ENCODE measurements around the gene POLD1. TPM values are rescaled to one million over a fixed set of nuclear protein-coding genes. Genes with fewer than 3 reads are reported as not detected.
"Not testable (repeated sequence)": the region's sequence is repeated elsewhere in the genome, so short reads cannot be mapped to it uniquely, and the experiment has no call there.

Gene POLD1
- total and polyA plus RNA-seq, 3 donors from 2014 or later: 30.7 to 51.7 (median 42.2) TPM

DNA sequence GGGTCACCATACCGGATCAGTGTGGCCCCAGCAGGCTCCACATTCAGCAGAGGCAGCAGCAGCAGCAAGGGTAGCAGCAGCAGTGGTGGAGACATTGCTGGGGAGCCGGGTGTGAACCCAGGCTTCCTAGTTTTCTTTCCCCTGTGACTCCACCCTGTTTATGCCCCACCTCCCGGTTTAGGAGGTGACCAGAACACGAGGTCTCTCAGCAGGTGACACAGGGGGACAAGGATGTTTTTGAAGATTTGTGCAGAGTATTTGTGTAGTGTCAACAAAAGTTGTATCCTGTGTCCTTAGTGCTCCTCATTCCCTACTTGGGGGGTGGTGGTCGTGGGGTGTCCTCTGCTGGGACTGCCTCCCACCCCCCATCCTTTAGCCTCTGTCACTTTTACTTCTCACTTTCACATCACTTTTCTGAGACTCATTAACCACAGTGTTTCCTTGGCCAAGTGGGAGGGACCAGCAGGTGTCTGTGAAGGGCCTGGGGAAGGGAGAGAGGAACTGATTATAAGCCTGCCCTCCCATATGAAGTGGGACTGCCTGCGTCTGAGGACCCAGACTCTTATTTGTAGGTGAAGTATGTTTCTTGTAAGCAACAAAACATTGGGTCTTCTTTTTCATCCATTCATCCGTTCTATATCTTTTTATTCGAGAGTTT is 39.4 kb upstream of the POLD1 start:
- WGBS, 2 donors: 78 to 83% methylated on average over 8 of the region's 8 CpGs
- H3K4me1 ChIP-seq: no peaks in the 10 kb centered on the region
- intact Hi-C loops (cut with DNase I; ENCODE audit: low total_unique reads): no loop called here
- TF ChIP-seq, protein P1, sequence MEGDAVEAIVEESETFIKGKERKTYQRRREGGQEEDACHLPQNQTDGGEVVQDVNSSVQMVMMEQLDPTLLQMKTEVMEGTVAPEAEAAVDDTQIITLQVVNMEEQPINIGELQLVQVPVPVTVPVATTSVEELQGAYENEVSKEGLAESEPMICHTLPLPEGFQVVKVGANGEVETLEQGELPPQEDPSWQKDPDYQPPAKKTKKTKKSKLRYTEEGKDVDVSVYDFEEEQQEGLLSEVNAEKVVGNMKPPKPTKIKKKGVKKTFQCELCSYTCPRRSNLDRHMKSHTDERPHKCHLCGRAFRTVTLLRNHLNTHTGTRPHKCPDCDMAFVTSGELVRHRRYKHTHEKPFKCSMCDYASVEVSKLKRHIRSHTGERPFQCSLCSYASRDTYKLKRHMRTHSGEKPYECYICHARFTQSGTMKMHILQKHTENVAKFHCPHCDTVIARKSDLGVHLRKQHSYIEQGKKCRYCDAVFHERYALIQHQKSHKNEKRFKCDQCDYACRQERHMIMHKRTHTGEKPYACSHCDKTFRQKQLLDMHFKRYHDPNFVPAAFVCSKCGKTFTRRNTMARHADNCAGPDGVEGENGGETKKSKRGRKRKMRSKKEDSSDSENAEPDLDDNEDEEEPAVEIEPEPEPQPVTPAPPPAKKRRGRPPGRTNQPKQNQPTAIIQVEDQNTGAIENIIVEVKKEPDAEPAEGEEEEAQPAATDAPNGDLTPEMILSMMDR (IDR thresholded peaks at IDR 0.05): no peak
- TF ChIP-seq POLR2A (IDR thresholded peaks at IDR 0.05): no peak
- no peak overlapping the region for H3K27ac ChIP-seq
- H3K27me3 ChIP-seq: no peaks in the 10 kb centered on the region
- H3K9me3 ChIP-seq: no peaks in the 10 kb centered on the region
- no peak overlapping the region for H3K4me3 ChIP-seq
- no peak for DNase-seq
- no peaks in the 10 kb centered on the region for H3K36me3 ChIP-seq (ENCODE audit: low read depth, missing control alignments)

DNA sequence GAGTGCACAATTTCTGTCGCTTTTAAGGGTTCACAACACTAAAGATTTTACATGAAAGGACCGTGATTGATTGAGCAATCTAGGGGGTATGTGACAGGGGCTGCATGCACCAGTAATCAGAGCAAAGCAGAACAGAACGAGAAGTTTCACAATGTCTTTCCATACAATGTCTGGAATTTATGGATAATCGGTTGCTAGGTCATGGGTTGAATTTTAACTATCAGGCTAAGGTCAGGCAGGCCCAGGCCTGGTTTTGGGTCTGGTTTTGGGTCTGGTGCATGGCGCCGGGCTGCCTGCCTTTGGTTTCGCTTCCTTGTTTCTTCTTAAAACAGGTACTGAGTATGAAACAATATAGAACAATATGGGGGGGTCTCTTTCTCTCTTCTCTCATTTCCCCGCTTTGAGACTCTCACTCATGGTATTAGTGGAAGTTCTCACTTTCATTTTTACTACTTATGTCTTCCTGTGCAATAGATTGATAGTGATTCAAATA is 37.0 kb upstream of the POLD1 start:
- H3K27me3 ChIP-seq; H3K4me1 ChIP-seq; H3K27ac ChIP-seq; H3K36me3 ChIP-seq (ENCODE audit: low read depth, missing control alignments); H3K9me3 ChIP-seq; intact Hi-C loops (cut with DNase I; ENCODE audit: low total_unique reads); DNase-seq; H3K4me3 ChIP-seq: not testable (repeated sequence)
- WGBS, 2 donors: 74 to 80% methylated on average over 8 of the region's 8 CpGs

DNA sequence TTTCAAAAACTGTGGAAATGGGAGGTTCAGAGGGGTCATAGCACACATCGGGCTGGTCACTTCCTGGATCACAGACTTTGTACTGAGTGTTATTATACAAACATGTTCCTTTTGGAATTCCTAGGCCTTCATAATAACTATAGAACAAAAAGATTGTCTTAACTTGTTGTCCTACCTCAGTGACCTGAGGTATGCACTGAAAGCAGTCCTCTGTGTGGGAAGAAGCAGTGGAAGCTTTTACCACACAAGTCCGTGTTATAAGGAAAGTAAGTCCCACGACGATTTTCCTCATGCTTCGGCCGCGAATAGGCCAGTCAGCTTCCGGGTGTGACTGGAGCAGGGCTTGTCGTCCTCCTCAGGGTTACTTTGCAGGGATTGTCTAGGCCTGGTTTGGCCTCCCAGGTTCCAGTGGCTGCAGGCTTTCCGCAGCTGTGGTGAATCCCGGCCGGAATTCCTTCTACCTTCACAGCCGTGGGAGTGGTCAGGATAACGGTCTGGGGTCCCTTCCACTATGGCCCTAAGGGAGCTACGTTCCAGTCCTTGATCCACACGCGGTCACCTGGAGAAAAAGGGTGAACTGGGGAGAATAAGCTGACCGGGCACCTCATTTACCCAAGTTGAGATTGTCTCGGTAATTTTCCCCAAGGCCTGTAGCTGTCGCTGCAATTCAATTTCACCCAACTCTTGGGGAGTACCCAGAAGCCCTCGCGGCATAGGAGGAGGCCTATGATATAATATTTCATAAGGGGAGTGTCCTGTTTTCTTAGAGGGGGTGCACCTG is 34.7 kb upstream of the POLD1 start:
- H3K27me3 ChIP-seq: no peaks in the 10 kb centered on the region
- H3K4me1 ChIP-seq: no peaks in the 10 kb centered on the region
- H3K4me3 ChIP-seq: no peak overlapping the region
- H3K36me3 ChIP-seq (ENCODE audit: low read depth, missing control alignments): no peaks in the 10 kb centered on the region
- WGBS, 2 donors: 62 to 78% methylated on average over 22 of the region's 22 CpGs
- DNase-seq: no peak
- TF ChIP-seq, protein P1 (IDR thresholded peaks at IDR 0.05): no peak
- no peak overlapping the region for H3K27ac ChIP-seq
- no peaks in the 10 kb centered on the region for H3K9me3 ChIP-seq
- intact Hi-C loops (cut with DNase I; ENCODE audit: low total_unique reads): loop anchor here (5.0 kb wide), 1 partner anchor 413 kb away; no protein-coding TSS in a partner anchor

DNA sequence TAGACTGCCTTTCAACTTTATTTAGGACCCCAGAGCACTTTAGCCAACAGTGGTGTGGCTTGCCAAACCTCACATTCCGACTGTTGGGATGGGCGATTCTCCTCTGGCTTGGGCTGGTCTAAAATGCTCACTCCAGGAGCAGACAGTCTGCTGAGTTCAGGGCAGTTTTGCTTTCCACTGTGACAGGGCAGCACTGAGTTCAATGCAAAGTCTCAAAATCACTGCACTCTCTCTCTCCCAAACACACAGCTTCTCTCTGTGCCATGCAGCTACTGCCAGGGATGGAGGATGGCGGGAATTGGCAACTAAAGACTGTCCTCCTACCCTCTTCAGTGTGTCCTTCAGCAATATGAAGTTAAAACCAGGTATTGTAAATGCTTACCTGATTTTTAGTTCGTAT is 31.9 kb upstream of the POLD1 start:
- Histone ChIP-seq H3K27ac (no peak overlapping the region), H3K4me3 (no peak overlapping the region), H3K4me1 (no peaks in the 10 kb centered on the region), H3K27me3 (no peaks in the 10 kb centered on the region), H3K9me3 (no peaks in the 10 kb centered on the region), H3K36me3 (ENCODE audit: low read depth, missing control alignments) (no peaks in the 10 kb centered on the region)
- intact Hi-C loops (cut with DNase I; ENCODE audit: low total_unique reads): loop anchor here (5.0 kb wide), 1 partner anchor 410 kb away; no protein-coding TSS in a partner anchor
- 68 to 76% methylated on average over 4 of the region's 4 CpGs for WGBS, 2 donors
- no peak for DNase-seq
- no peak for TF ChIP-seq POLR2A (IDR thresholded peaks at IDR 0.05)
- TF ChIP-seq, protein P1 (IDR thresholded peaks at IDR 0.05): no peak

DNA sequence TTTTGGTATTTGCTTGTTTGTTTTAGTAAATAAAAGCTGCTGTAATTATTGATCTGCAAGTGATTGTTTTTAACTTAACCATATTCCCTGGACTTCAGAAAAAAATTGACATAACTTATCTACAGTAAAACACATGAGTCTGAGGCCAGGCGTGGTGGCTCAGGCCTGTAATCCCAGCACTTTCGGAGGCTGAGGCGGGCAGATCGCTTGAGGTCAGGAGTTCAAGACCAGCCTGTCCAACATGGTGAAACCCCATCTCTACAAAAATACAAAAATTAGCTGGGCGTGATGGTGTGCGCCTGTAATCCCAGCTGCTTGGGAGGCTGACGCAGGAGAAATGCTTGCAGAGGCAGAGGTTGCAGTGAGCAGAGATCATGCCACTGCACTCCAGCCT is 30.7 kb upstream of the POLD1 start:
- not testable (repeated sequence) for H3K27me3 ChIP-seq; H3K4me1 ChIP-seq; H3K27ac ChIP-seq; H3K4me3 ChIP-seq; H3K36me3 ChIP-seq (ENCODE audit: low read depth, missing control alignments); H3K9me3 ChIP-seq; DNase-seq
- WGBS, 2 donors: 92 to 93% methylated on average over 7 of the region's 7 CpGs
- intact Hi-C loops (cut with DNase I; ENCODE audit: low total_unique reads): loop anchor here (5.0 kb wide), 1 partner anchor 409 kb away; no protein-coding TSS in a partner anchor
